Adrenal gland (tissue), 12 donors: ENCODE data around the gene ARL4D. TPM values are rescaled to one million over a fixed set of nuclear protein-coding genes. Genes with fewer than 3 reads are reported as not detected.

Source experiments
- DNase-seq, 7 donors: peaks; one replicate each; pipeline ENCODE4 v3.0.0-alpha.2; 2019 to 2020
- H3K27ac ChIP-seq, 5 donors: fragments of 200-600 bp; sonication (generic) in 4 of 5; 1 replicate in 3 of 5; 2 replicates in 2 of 5; pipeline versions ENCODE4 v1.5.1 to v1.8.0; 2016 to 2020; ENCODE audit warnings: mild to moderate bottlenecking in 1 of 5
- H3K27me3 ChIP-seq: fragments of 200-600 bp; 2 replicates; pipeline ENCODE4 v1.8.0; 2021
- H3K36me3 ChIP-seq, 2 donors: fragments of 200-600 bp; replicated peaks in 1 of 2; 1 replicate in 1 of 2; 2 replicates in 1 of 2; pipeline versions ENCODE4 v1.5.1 to v1.8.0; 2018 to 2022
- H3K4me1 ChIP-seq, 2 donors: fragments of 200-600 bp; replicated peaks in 1 of 2; 1 replicate in 1 of 2; 2 replicates in 1 of 2; pipeline versions ENCODE4 v1.5.1 to v1.8.0; 2018 to 2021
- H3K4me3 ChIP-seq, 4 donors: fragments of 200-600 bp; sonication (generic) in 3 of 4; one replicate each; pipeline ENCODE4 v1.5.1; 2016 to 2018
- H3K9me3 ChIP-seq, 3 donors: fragments of 200-600 bp; sonication (generic) in 1 of 3; replicated peaks in 1 of 3; 1 replicate in 2 of 3; 2 replicates in 1 of 3; pipeline versions ENCODE4 v1.5.1 to v1.8.0; 2016 to 2021
- CTCF ChIP-seq, 6 experiments: fragments of 450-650 bp in 4 of 6; fragments of 200-600 bp in 2 of 6; sonication (generic) in 1 of 6; IDR thresholded peaks; 1 replicate in 5 of 6; 2 replicates in 1 of 6; pipeline versions ENCODE4 v1.5.1 to v1.8.0; 2016 to 2021; ENCODE audit warnings: antibody characterized with exemption in 6 of 6, mild to moderate bottlenecking in 2 of 6, moderate library complexity in 1 of 6
- POLR2A ChIP-seq, 2 donors: fragments of 450-650 bp; IDR thresholded peaks; one replicate each; pipeline ENCODE4 v1.6.1; 2017; ENCODE audit warnings: antibody characterized with exemption in 2 of 2, mild to moderate bottlenecking in 2 of 2, moderate library complexity in 1 of 2
- WGBS, 4 donors: extraction: QIAGEN DNeasy Blood & Tissue Kit in 2 of 4; methylation state at CpG; one replicate each; pipeline versions ENCODE4 v1.1.5 to v1.1.7; 2013 to 2017; 5-methylcytosine and 5-hydroxymethylcytosine counted together
- intact Hi-C, 2 donors: fragments of 100-400 bp; cut with DNase I; formaldehyde crosslinking; loops; one replicate each; pipeline versions ENCODE4 v1.14.1 to v1.15.0; 2022 to 2023
- polyA plus RNA-seq, 3 donors: library from polyadenylated mRNA; stranded (reverse); fragments of 200-250 nt in 2 of 3; fragments of 350-450 nt in 1 of 3; fragmentation: Illumina TruSeq in 1 of 3; extraction: RNeasy Lipid Tissue Mini Kit (QIAGEN cat#74804) in 1 of 3; gene quantifications; one replicate each; pipeline ENCODE4 v1.2.3, GENCODE V29; 2013 to 2014
- total RNA-seq, 9 donors: library from RNA; depleted of rRNA in 4 of 9; stranded (reverse); fragments of >200 nt in 4 of 9; fragments of 120-200 nt in 1 of 9; fragmentation: NEBNext Ultra II Directional in 1 of 9; extraction: Animal tissue kit (Norgen Biotek cat#: 25700) in 1 of 9; gene quantifications; one replicate each; pipeline versions ENCODE4 v1.1.0 to v1.2.4, GENCODE V29; 2013 to 2023
- donor health status: healthy with polysubstance abuse.
- donor health status: Bipolar disorder and iron deficiency.
- donor health status: DM: yes; HTN: yes; CAD: no.
- donor health status: DM: no; HTN: no; CAD: no.
- donor health status: DM: no; HTN: no; CAD: no.
- donor health status: DM: yes; HTN: yes; CAD: no.

The ARL4D gene
- total and polyA plus RNA-seq, 12 donors = 2.4 to 9.0 (median 5.7) TPM

DNA sequence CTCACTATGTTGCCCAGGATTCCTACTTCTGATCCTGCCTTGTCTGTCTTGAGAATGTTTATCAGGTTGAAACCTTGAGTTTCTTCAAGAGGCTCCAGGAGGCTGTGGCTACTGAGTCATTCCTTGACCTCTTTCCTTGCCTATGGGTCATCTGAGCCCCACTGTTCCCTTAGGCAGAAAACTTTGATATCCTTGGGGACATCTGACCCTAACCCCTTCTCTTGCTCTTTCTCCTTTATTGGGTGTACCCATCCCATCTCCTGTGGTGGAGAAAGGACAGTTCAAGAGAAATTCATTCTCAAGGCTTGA is 12.5 kb downstream of the ARL4D start:
- H3K9me3 ChIP-seq = no peaks in the 10 kb centered on the region
- H3K27ac ChIP-seq = no peak overlapping the region
- H3K4me1 ChIP-seq = no peaks in the 10 kb centered on the region
- H3K36me3 ChIP-seq = no peaks in the 10 kb centered on the region
- H3K4me3 ChIP-seq = no peak overlapping the region
- no peak for DNase-seq
- H3K27me3 ChIP-seq = no peaks in the 10 kb centered on the region
- intact Hi-C loops = no loop called here
- TF ChIP-seq CTCF (IDR thresholded peaks at IDR 0.05) (no peak), POLR2A (IDR thresholded peaks at IDR 0.05) (no peak)

- H3K27ac ChIP-seq = no peak overlapping the region
These were observed 13.0 kb downstream of the ARL4D start for GRCh38 chr17:43411749-43412148.

DNA sequence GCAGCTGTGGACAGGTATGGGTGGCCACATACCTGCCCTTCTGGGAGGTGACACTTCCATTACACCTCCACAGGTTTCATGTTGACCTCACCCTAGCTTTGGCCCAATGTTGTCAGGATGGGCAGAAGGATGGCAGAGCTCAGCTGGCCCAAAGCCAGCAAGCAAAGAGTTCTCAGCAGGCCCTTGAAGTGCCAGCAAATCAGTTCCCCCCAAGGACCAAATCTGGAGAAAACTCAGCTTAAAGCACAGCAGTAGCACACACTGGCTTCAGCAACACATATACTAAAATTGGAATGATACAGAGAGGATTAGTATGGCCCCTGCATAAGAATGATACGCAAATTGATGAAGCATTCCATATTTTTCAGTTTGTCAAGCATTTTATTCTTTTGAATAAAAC is 13.4 kb downstream of the ARL4D start:
- intact Hi-C loops = no loop called here
- DNase-seq = no peak
- 90 to 100% (median 95%) methylated on average over 1 of the region's 1 CpG for WGBS, 4 donors
- Histone ChIP-seq H3K36me3 (no peaks in the 10 kb centered on the region), H3K4me3 (no peak overlapping the region), H3K27me3 (no peaks in the 10 kb centered on the region), H3K4me1 (no peaks in the 10 kb centered on the region), H3K9me3 (no peaks in the 10 kb centered on the region), H3K27ac (no peak overlapping the region)
- TF ChIP-seq CTCF (IDR thresholded peaks at IDR 0.05) (no peak), POLR2A (IDR thresholded peaks at IDR 0.05) (no peak)

More at GRCh38 chr17:43411749-43412148, 13.0 kb downstream of the ARL4D start:
- H3K9me3 ChIP-seq = no peaks in the 10 kb centered on the region
- H3K36me3 ChIP-seq = no peaks in the 10 kb centered on the region
- TF ChIP-seq CTCF (IDR thresholded peaks at IDR 0.05) (no peak), POLR2A (IDR thresholded peaks at IDR 0.05) (no peak)
- WGBS, 4 donors = 57 to 75% (median 65%) methylated on average over 6 of the region's 6 CpGs
- H3K4me1 ChIP-seq = no peaks in the 10 kb centered on the region
- H3K27me3 ChIP-seq = no peaks in the 10 kb centered on the region
- DNase-seq = no peak
- H3K4me3 ChIP-seq = no peak overlapping the region
- intact Hi-C loops = no loop called here

GRCh38 chr17:43416998-43417890 is 18.5 kb downstream of the ARL4D start:
- peak in 2 of 7 donors; percentile 49 to 74 for DNase-seq
- H3K27me3 ChIP-seq = no peaks in the 10 kb centered on the region
- 47 to 59% (median 52%) methylated on average over 12 to 13 of the region's 13 CpGs for WGBS, 4 donors
- H3K4me1 ChIP-seq = peaks cover 0 to 16% of the 10 kb centered on the region in 2 donors
- intact Hi-C loops = no loop called here
- H3K9me3 ChIP-seq = no peaks in the 10 kb centered on the region
- H3K4me3 ChIP-seq = no peak overlapping the region
- no peak for TF ChIP-seq POLR2A (IDR thresholded peaks at IDR 0.05)
- TF ChIP-seq CTCF (IDR thresholded peaks at IDR 0.05) = no peak
- H3K27ac ChIP-seq = peak overlapping the region in 2 of 5 donors; percentile 13 to 65
- no peaks in the 10 kb centered on the region for H3K36me3 ChIP-seq
